NOMO-1 treated with dmso at 0.1 percent for 144 hours (cell line): ENCODE data around the gene SEC31B.

ENCODE experiments used
- DNase-seq: peaks from one replicate; lab custom pipeline; 2025; ENCODE audit not compliant: unreplicated experiment; lab: John Stamatoyannopoulos, UW

Gene SEC31B, protein sequence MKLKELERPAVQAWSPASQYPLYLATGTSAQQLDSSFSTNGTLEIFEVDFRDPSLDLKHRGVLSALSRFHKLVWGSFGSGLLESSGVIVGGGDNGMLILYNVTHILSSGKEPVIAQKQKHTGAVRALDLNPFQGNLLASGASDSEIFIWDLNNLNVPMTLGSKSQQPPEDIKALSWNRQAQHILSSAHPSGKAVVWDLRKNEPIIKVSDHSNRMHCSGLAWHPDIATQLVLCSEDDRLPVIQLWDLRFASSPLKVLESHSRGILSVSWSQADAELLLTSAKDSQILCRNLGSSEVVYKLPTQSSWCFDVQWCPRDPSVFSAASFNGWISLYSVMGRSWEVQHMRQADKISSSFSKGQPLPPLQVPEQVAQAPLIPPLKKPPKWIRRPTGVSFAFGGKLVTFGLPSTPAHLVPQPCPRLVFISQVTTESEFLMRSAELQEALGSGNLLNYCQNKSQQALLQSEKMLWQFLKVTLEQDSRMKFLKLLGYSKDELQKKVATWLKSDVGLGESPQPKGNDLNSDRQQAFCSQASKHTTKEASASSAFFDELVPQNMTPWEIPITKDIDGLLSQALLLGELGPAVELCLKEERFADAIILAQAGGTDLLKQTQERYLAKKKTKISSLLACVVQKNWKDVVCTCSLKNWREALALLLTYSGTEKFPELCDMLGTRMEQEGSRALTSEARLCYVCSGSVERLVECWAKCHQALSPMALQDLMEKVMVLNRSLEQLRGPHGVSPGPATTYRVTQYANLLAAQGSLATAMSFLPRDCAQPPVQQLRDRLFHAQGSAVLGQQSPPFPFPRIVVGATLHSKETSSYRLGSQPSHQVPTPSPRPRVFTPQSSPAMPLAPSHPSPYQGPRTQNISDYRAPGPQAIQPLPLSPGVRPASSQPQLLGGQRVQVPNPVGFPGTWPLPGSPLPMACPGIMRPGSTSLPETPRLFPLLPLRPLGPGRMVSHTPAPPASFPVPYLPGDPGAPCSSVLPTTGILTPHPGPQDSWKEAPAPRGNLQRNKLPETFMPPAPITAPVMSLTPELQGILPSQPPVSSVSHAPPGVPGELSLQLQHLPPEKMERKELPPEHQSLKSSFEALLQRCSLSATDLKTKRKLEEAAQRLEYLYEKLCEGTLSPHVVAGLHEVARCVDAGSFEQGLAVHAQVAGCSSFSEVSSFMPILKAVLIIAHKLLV

DNA sequence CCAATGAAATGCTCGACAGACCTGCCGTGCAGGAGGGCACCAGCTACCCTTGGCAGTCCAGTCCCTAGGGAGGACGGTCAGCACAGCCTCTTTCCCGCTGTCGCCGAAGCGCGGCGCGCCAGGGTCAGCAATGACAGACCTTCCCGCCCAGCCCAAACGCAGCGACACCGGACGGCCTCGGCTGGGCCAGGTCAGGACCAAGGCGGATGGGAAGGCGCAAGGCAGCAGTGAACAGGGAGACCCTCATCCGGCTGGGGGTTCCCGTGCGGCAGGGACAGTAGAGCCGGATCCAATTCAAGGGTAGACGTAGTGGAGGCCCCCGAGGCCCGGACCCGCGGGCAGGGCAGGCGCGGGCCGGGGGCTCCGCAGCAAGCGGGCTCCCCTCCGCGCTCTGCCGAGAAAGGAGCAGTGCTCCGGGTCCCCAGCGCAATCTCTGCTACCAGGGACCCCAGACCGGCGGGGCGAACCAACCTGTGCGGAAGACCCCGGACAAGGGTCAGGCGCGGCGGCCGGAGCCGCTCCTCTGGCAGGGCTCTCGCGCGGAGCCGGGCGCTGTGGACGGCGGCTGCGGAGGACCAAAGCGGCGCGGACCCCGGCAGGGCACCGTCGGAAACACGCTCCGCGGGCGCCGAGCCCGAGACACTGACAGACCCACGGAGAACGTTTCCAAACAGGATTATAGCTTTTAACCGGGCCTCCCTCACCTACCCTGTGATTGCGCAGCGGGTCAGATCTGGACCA is at the start of gene SEC31B:
Gene SEC31B, minus strand, starts transcription at position 551 of the 741 bp plus-strand sequence. CDS start 2,909 bp downstream, outside the sequence.
- DNase-seq = no peak

DNA sequence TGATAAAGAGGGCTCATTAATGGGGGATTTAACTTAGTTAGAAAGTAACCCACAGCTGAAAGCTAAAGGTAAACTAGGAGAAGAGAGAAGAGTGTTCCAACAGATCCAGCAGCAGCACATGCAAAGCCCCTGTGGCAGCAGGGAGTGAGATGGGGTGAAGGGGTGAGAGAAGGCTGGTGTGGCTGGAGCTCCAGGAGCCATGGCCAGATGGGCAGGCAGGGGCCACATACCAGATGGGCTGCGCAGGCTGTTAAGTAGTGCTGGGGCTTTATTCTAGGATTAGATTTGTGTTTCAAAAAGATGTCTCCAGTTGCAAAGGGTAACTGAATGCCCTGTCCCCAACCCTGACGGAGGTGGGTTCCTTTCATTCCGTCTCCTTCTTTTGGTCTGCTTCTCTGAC is 49.3 kb upstream of the SEC31B start:
- DNase-seq = no peak

DNA sequence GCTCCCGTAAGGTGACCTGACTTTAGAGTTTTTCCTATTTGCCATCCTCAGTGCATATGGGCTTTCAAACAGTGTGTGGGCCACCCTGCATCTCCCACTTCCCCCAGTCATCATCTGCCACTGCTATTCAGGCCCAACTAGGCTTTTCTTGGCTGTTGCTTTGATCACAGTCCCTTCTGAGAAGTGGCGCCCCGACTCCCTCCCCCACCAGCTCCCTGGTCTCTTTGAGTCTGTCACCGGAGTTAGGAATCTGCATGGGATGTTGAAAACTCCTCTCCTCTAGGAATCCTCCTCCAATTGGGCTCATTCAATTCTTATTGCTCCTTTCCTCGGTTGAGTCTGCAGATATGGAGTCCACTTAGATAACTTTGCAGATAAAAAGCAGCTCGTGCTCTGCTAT is 48.2 kb upstream of the SEC31B start:
- DNase-seq = no peak

DNA sequence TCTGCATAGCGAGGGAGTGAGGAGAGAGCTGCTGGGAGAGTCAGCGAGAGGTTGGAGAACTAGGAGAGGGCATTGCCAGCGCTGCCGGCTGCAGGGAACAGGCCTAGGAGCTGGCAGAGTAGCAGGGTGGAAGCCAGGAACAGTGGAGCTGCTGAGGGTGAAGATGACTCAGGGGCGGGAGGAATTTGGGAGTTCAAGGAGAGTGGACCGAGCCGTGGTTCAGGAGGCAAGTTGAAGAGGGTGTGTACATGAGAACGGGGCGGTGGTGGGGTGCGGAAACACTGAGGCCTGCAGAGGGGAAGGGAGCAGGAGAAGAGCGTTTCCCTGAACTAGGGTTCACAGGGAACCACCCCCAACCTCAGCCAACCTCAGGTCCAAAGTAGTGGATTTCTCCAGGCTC is 47.6 kb upstream of the SEC31B start:
- DNase-seq = no peak

DNA sequence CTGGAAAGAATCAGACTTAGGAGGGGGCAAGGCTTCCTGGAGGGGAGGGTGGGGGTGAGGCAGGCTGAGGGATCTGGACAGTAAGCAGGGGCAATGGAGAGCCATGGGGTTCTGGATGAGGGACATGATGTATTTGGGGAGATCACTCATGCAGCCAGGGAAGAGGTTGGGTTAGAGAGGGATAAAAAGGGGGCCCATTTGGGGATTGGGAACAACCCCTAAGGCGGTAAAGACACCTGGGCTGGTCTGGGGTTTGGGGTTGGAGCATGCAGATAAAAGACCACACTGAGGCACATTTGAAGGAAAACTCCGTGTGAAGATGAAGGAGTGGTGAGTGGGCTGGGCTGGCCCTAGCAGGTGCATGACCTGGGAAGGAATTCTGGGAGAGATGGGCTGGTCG is 46.9 kb upstream of the SEC31B start:
- no peak for DNase-seq

DNA sequence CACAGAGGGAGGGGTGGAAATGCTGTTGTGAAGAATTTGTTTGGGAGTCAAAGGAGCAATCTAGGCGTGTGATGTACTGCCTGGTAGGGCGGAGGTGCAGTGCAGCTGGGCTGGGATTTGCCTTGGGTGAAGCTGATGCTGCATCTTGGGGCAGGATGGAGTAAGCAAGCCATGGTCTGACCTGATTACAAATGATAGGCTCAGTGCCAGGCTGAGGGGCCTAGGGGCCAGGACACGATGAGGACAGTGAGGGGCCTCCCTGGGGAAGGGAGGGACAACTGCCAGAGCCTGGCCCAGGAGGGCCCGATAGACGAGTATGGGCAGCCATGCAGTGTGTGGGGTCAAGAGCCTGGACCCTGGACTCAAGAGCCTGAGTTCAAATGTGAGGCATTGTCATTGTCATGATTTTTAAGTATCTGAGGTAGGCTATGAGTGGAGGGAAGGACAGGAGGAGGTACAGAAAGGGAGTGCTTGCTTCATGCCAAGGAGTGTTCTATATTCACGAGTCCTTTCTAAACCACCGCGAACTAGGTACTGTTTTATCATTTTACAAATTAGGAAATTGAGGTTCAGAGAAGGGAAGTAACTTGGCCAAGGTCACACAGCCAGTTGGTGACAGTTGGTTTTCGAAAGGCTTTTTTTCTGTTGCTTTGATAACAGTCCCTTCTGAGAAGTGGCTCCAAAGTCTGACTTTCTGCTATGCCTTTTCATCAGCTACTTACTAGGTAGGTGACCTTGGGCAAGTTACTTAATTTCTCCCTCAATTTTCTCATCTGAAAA is 45.7 kb upstream of the SEC31B start:
- DNase-seq = no peak

DNA sequence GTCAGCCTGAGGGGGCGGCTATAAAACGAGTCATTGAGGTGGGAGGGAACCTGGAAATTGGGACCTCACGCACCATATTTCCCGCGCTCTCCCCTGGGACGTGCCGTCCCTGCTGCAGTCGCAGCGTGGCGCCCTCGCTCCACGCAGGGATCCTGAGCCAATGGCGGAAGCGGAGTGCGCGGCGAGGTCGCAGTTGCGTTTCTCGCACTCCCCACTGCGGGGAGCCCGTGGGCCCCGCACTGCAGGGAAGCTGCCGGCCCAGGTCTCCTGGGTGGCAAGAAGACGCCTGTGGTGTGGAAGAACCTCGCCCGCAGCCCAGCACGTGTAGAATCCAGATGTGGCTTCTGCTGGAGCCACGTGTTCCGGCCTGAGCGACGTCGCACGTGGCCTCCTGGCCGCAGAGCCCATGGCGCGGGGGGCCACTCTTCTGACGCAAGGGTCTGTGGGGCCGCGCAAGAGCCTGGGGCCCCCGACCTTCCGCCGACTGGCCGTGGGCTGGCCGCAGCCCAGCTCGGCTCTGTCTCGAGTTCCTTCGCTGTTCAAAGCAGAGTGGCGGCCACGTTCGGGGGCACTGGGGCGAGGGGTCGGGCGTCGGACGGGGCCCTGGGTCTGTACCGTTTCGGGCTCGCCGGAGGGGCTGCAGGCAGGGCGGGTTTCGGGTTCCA is 42.5 kb upstream of the SEC31B start:
- peak; percentile 35 for DNase-seq

DNA sequence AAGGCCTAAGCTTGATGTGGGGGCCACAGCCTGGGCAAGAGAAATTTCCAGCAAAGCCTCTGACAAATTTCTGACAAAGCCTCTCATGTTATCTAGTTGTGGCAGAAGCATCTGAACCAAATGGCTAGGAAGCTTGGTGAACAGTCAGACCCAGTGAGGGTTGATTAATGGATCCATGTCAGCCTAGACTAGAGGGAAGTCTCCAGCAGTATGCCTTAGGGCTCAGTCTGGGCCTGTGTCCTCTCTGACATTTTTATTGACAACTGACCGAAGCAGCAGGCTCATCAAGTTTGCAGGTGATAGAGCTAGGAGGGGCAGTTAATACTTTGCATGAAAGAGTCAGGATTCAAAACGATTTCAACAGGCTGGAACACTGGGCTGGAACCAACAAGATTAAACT is 41.3 kb upstream of the SEC31B start:
- no peak for DNase-seq

DNA sequence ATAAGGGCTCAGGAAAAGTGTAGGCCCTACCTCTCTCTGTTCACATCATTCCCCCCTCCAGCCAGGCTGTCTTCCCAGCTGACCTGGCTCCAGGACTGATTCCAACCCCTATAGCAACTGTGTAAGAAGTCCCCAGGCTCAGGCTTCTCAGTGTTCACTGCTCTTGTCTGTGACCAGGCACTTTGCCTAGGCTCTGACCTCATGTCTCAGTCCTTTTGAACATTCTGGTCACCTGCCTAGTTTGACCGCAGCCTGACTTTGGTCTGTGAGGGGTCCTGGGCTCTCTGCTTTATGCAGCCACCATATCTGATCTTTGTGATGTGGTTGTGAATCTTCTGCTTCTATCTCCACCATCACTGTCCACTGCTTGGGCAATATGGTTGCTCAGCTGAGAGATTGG is 40.6 kb upstream of the SEC31B start:
- DNase-seq = no peak

DNA sequence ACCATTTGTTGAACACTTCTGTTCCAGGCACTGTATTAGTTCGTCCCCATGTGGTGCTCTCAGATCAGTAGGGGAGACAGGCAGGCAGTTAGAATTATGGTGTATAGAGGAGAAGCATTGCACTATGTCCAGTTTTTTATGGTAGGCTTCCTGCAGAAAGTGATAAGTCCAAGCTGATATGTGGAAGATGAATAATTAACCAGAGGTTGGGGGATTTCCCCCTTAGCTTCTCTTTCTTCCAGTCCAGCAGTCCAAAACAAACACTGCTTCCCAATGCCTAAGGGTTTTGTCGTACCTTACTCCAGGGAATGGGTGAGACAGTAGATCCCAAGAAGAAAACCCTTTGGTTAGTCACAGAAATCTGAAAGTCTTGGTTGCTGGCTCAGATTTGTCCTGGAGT is 35.2 kb upstream of the SEC31B start:
- DNase-seq = no peak

DNA sequence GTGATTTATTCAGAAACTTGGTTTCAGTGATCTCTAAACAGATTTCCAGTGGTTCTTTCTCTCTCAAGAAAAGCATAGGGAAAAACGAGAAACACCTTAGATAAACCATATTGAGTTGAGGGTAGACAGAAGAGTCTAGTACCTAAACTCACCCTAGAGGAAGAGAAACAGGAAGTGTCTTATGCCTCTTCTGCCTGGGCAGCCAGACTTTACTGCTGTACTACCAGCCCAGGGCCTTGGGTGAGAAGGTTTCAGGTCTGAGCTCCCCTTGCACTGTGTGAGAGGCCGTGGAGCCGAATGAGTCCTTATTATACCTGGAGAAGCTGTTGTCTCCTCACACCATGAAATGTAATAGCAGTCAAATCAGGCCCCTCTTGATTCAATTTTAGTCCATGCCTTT is 34.3 kb upstream of the SEC31B start:
- DNase-seq = no peak

DNA sequence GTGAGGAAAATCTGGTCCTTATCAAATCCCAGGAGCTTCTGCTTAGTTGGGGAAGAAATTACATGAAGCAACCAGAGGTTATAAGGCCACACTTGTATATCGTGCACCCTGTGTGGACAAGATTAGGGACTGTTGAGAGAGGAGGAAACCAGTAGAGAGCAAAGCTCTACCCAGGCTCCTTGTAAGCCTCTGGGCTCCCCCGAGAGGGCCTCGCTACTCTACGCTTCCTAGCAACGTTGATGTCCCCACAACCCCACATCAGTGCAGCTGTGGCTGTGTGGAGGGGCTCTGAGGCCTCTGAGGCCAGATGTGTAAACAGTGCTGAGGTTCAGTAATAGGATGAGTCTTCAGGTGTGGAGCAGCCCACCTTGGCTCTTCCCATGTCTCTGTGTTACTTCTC is 32.1 kb upstream of the SEC31B start:
- no peak for DNase-seq

DNA sequence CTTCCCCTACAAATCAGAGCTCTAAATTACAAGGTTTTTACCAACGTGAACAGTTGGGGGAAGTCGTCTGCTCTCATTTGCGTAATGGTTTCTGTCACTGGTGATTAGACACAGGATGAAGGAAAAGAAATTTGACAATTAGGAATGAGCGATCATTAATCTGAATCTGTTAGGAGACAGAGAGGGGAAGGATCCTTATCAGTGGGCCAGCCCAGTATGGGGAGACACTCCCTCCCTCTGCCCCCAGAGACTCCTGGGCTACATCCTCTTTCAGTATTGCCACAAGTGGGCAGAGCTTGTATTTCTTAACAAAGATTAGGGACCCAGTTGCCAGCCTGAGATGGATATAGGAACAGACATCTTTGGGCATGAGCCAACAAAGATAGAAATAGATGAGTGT is 31.5 kb upstream of the SEC31B start:
- no peak for DNase-seq

DNA sequence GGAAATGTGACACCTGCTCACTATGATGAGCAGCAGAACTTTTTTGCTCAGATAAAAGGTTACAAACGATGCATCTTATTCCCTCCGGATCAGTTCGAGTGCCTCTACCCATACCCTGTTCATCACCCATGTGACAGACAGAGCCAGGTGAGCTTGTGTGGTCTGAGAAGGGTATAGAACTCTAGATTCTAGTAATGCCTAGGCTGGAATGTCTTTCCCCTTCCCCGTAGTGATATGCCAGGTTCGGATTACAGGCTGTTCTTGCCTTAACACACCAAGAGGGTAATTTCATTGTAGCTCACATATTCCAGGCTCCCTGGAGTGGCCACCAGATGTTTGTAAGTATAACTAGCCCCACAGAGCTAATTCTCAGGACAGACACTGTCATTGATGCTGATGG is 25.3 kb upstream of the SEC31B start:
- DNase-seq = no peak

DNA sequence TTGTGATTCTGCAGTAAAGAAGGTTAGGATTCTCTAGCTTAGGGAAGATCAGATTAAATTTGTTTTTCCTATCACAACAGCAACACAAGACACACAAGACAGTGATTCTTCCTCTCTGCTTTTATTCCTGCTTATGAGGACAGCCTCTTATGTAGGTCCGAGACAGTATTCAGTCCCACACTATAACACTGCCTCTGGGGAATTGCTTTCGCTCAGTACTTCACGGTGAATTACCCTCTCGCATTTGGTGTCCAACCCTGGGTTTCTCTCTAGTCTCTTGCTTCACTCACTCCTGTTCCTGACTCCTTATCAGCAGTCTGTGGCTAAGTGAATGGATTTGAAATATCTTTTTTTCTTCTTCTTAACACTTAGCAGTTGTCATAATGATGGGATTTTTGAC is 17.8 kb upstream of the SEC31B start:
- no peak for DNase-seq

DNA sequence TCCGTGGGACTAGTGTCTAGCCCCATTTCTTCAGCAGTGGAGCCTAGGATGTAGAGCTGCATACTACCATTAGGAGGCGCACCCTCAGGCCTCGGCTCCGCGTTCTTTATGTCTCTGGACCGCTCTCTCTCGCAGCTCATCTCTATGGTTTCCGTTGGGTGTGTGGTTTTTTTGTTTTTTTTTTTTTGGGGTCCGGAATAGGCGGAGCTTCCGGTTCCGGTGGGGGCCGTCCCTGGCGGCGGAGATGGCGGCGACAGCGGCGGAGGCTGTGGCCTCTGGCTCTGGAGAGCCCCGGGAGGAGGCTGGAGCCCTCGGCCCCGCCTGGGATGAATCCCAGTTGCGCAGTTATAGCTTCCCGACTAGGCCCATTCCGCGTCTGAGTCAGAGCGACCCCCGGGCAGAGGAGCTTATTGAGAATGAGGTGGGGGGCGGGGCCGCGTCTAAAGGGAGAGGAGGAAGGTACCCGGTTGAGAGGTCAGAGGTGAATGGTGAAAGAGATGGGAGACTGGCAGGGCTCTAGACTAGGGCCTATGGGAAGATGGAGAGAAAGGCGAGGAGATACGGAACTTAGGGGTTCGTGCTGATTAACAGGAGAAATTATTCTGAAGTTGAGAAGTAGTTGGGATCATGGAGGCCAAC is 16.2 kb upstream of the SEC31B start, which contains the start of gene HIF1AN:
Gene HIF1AN, plus strand, starts transcription at position 229 of the 639 bp plus-strand sequence. Its CDS starts 16 bp downstream, at position 245.
- peak; percentile 96 for DNase-seq

DNA sequence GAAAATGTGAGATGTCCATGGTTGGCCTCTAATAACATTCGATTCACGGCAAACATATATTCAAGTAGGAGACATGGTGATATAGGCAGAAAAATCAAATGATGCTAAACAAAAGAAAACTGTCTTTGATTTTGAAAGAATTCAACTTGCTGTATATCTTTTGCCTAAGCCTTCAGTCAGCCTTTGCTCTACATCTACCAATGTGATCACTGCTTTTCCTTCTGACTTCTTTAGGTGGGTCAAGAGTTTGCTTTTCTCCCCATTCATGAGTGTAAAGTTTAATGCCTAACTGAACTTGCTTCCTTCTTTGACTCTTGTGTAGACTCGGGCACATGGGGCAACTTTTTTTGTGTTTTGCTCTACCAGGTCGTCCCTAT is 15.7 kb upstream of the SEC31B start:
- no peak for DNase-seq

DNA sequence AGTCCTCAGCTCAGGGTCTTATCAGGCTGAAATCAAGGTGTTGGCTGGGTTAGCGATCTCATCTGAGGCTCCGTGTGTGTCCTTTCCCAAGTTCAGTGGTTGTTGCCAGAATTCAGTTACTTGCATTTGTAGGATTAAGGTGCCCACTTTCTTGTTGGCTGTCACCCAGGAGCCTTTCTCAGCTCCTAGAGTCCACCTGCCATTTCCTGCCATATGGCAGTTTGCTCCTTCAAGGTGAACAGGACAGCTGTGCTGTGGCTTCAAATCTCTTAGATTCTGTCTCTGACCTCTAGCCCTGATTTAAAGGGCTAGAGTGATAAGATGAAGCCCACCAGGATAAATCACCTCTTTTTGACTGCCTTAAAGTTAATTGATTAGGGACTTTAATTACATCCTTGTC is 15.1 kb upstream of the SEC31B start:
- no peak for DNase-seq

DNA sequence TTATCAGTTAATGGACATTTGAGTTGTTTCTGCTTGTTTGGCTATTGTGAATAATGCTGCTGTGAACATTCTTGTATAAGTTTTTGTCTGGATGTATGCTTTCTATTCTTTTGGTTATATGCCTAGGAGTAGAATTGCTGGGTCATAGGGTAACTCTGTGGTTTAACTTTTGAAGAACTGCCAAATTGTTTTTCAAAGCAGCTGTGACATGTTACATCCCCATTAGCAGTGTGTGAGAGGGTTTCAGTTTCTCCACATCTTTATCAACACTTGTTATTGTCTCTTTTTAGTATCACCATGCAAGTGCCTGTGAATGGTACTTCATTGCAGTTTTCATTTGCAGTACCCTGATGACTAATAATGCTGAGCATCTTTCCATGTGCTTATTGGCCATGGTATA is 12.1 kb upstream of the SEC31B start:
- no peak for DNase-seq
